Activated CD8-positive, alpha-beta memory T cell treated with anti-CD3 and anti-CD28 coated beads for 48 hours (primary cell): ENCODE data around the gene IGSF3.
"Not testable (repeated sequence)": the region's sequence is repeated elsewhere in the genome, so short reads cannot be mapped to it uniquely, and the experiment has no call there.

Source experiments
- DNase-seq, 3 experiments: peaks; one replicate each; pipeline ENCODE4 v3.0.0-alpha.2; 2020; ENCODE audit warnings: low read depth in 2 of 3, low spot score in 2 of 3

IGSF3 gene

GRCh38 chr1:116603646-116604045, 63.9 kb downstream of the IGSF3 start:
- DNase-seq = not testable (repeated sequence)

- not testable (repeated sequence) for DNase-seq
These were observed 68.2 kb downstream of the IGSF3 start for GRCh38 chr1:116599369-116599768.

DNA sequence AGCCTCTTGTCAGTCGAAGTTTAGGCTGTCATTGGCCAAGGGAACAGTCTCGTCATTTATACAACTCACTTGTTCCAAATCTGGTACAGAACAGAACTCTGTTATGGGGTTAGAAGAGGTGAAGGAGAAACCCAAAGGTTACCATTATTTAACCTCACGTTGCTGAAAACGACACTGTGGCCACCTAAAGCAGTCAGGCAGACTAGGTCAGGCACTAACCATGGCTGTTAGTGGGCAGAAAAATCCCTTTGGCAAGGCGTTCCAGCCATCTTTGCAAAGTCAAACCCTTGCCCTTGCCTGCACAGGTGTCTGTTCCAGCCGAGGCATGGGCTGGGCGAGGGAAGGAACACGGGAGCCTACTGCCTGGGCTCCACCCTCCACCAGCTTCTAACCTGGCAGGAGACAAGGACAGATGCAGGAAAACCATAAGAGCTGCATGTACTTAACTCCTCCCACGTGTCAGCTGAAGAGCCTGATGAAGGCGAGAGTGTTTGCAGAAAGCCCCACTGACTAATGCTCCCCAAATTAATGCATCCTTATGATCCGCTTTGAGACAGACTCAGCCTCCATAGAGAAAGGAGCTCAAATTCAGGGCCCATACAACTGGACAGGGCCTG, 69.0 kb downstream of the IGSF3 start:
- not testable (repeated sequence) for DNase-seq

GRCh38 chr1:116597388-116597787, 70.1 kb downstream of the IGSF3 start:
- not testable (repeated sequence) for DNase-seq

GRCh38 chr1:116596742-116597307, 70.7 kb downstream of the IGSF3 start:
- not testable (repeated sequence) for DNase-seq

GRCh38 chr1:116595946-116596741, 71.4 kb downstream of the IGSF3 start:
- not testable (repeated sequence) for DNase-seq

- DNase-seq = not testable (repeated sequence)
These were observed 72.3 kb downstream of the IGSF3 start for GRCh38 chr1:116595065-116595840.

- DNase-seq = not testable (repeated sequence)
These were observed 73.6 kb downstream of the IGSF3 start for GRCh38 chr1:116593977-116594376.

- not testable (repeated sequence) for DNase-seq
These were observed 74.1 kb downstream of the IGSF3 start for GRCh38 chr1:116593401-116593800.

DNA sequence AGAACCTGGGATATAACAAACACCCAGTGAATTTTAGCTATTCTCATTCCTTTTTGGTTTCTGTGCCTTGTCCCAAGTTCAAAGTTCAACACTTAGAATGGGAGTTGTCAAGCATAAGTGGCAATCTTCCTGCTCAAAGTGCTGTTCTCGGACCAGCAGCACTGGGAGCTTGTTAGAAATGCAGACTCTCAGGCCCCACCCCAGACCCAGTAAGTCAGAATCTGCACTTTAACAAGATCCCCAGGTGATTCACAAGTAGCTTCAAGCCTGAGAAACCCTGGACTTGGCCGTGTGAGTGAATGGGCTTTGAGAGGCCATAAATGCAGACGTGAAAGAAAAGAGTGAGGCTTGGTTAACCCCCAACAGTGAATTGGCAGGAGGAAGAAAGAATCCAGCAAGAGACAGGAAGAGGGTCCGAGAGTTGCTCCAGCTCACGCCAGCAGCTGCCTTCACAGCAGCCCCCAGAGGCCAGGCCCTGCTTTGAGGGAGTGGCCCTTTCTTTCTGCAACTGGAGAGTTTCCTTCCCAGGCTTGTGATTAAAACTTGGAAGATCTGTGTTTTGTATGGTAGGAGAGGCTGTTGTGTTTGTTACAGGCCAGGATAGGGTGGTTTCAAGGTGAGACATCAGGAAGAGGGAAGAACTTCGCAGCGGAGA, 75.5 kb downstream of the IGSF3 start:
- DNase-seq = not testable (repeated sequence)

GRCh38 chr1:116591006-116591950, 76.3 kb downstream of the IGSF3 start:
- not testable (repeated sequence) for DNase-seq

GRCh38 chr1:116590359-116591005, 77.1 kb downstream of the IGSF3 start:
- not testable (repeated sequence) for DNase-seq

DNA sequence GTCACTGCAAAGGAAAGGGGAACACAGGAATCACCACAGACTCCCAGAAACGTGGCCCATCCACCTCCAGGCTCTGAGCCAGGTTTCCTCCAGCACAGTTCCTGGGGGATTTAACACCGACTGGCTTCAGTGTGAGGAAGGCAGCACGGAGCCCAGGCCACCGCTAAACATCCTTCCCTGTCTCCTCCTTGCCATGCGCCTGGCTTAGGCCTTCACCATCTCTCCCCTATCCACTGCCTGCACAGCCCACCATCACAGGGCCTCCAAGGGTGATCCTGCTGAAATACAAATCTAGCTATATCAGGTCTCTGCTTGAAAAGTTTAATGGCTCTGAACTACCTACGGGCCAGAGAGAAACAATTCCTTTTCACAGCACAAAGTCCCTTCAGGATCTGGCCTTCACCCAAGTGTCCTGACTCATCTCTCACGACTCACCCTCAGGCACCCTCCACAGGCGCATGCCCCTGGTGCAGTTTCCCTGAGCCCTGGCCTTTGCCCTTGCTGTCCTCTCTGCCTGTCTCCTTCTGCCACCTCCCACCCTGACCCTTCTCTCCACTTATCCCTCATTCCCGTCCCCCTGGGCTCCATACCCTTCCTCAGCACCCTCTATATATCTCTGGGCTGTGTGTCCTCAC, 78.3 kb downstream of the IGSF3 start:
- not testable (repeated sequence) for DNase-seq

- no peak for DNase-seq
These were observed 79.9 kb downstream of the IGSF3 start for GRCh38 chr1:116587501-116588227.

DNA sequence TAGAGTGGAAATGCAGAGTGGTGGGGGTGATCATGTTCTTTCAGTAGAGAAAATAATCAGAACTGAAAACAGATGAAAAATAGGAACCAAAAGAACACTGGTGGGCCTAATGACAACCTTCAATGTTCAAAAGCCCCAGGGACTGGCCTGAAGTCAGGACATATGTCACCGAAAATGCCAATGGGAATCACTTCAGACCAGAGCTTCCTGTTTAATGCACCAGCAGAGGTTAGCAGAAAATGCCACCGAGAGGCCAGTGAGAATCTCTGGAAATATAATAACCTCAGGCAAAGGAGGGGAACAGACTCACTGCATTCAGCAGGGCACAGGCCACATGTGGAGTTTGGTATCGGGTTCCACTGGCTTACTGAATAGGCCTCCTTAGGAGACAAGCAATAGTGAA, 80.8 kb downstream of the IGSF3 start:
- DNase-seq = no peak

GRCh38 chr1:116585886-116586285, 81.6 kb downstream of the IGSF3 start:
- DNase-seq = no peak

GRCh38 chr1:116581323-116581885, 86.1 kb downstream of the IGSF3 start:
- DNase-seq = no peak
